ENCODE data around the gene KRTAP1-4.
"Not testable (repeated sequence)": the region's sequence is repeated elsewhere in the genome, so short reads cannot be mapped to it uniquely, and the experiment has no call there.

KRTAP1-4 gene

GRCh38 chr17:41058741-41059140, 28.7 kb upstream of the KRTAP1-4 start:
- H3K4me3 Mint-ChIP-seq, result no peak overlapping the region
- H3K36me3 Mint-ChIP-seq (ENCODE audit: low read depth), result no peaks in the 10 kb centered on the region
- H3K9me3 Mint-ChIP-seq, result no peaks in the 10 kb centered on the region
- H3K27me3 Mint-ChIP-seq, result peaks cover 33% of the 10 kb centered on the region
- H3K27ac Mint-ChIP-seq, result no peak overlapping the region
- ATAC-seq (no peak), DNase-seq (no peak)
- no peaks in the 10 kb centered on the region for H3K4me1 Mint-ChIP-seq

GRCh38 chr17:41057547-41057946, 27.6 kb upstream of the KRTAP1-4 start:
- H3K36me3 Mint-ChIP-seq (ENCODE audit: low read depth), result no peaks in the 10 kb centered on the region
- no peak for ATAC-seq
- no peak overlapping the region for H3K27ac Mint-ChIP-seq
- H3K9me3 Mint-ChIP-seq, result no peaks in the 10 kb centered on the region
- DNase-seq, result no peak
- no peaks in the 10 kb centered on the region for H3K4me1 Mint-ChIP-seq
- H3K27me3 Mint-ChIP-seq, result peaks cover 33% of the 10 kb centered on the region
- H3K4me3 Mint-ChIP-seq, result no peak overlapping the region

GRCh38 chr17:41055130-41055529, 25.1 kb upstream of the KRTAP1-4 start, which contains the start of gene KRTAP2-2:
KRTAP2-2 (minus strand) TSS chr17:41055230; CDS start chr17:41055211, 19 bp downstream.
- not testable (repeated sequence) for H3K9me3 Mint-ChIP-seq; H3K4me1 Mint-ChIP-seq; DNase-seq; H3K36me3 Mint-ChIP-seq (ENCODE audit: low read depth); H3K4me3 Mint-ChIP-seq; ATAC-seq; H3K27ac Mint-ChIP-seq
- peaks cover 23% of the 10 kb centered on the region for H3K27me3 Mint-ChIP-seq

GRCh38 chr17:41054556-41054955, 24.6 kb upstream of the KRTAP1-4 start:
- not testable (repeated sequence) for H3K4me3 Mint-ChIP-seq; H3K36me3 Mint-ChIP-seq (ENCODE audit: low read depth); DNase-seq; H3K27ac Mint-ChIP-seq; H3K4me1 Mint-ChIP-seq; H3K9me3 Mint-ChIP-seq; ATAC-seq
- peaks cover 21% of the 10 kb centered on the region for H3K27me3 Mint-ChIP-seq

GRCh38 chr17:41054025-41054424, 24.0 kb upstream of the KRTAP1-4 start:
- ATAC-seq (no peak), DNase-seq (no peak)
- no peak overlapping the region for H3K4me3 Mint-ChIP-seq
- no peak overlapping the region for H3K27ac Mint-ChIP-seq
- H3K4me1 Mint-ChIP-seq, result no peaks in the 10 kb centered on the region
- H3K9me3 Mint-ChIP-seq, result no peaks in the 10 kb centered on the region
- H3K27me3 Mint-ChIP-seq, result peaks cover 19% of the 10 kb centered on the region
- no peaks in the 10 kb centered on the region for H3K36me3 Mint-ChIP-seq (ENCODE audit: low read depth)

GRCh38 chr17:41052566-41052965, 22.6 kb upstream of the KRTAP1-4 start:
- no peak for DNase-seq
- no peaks in the 10 kb centered on the region for H3K4me1 Mint-ChIP-seq
- H3K9me3 Mint-ChIP-seq, result no peaks in the 10 kb centered on the region
- H3K27me3 Mint-ChIP-seq, result peaks cover 10% of the 10 kb centered on the region
- H3K36me3 Mint-ChIP-seq (ENCODE audit: low read depth), result no peaks in the 10 kb centered on the region
- H3K27ac Mint-ChIP-seq, result no peak overlapping the region
- no peak overlapping the region for H3K4me3 Mint-ChIP-seq
- ATAC-seq, result no peak

- peaks cover 13% of the 10 kb centered on the region for H3K27me3 Mint-ChIP-seq
- no peak for ATAC-seq
Observed at GRCh38 chr17:41049110-41049509, 19.1 kb upstream of the KRTAP1-4 start.

GRCh38 chr17:41048441-41048840, 18.4 kb upstream of the KRTAP1-4 start:
- H3K36me3 Mint-ChIP-seq (ENCODE audit: low read depth), result no peaks in the 10 kb centered on the region
- H3K27ac Mint-ChIP-seq, result no peak overlapping the region
- peaks cover 4% of the 10 kb centered on the region for H3K9me3 Mint-ChIP-seq
- peaks cover 13% of the 10 kb centered on the region for H3K27me3 Mint-ChIP-seq
- no peak for ATAC-seq
- H3K4me3 Mint-ChIP-seq, result no peak overlapping the region
- peaks cover 5% of the 10 kb centered on the region for H3K4me1 Mint-ChIP-seq
- no peak for DNase-seq

More at GRCh38 chr17:41049110-41049509, 19.1 kb upstream of the KRTAP1-4 start:
- Mint-ChIP-seq H3K36me3 (ENCODE audit: low read depth) (no peaks in the 10 kb centered on the region), H3K4me1 (peaks cover 3% of the 10 kb centered on the region), H3K27ac (no peak overlapping the region), H3K4me3 (no peak overlapping the region), H3K9me3 (no peaks in the 10 kb centered on the region)
- no peak for DNase-seq

- not testable (repeated sequence) for H3K36me3 Mint-ChIP-seq (ENCODE audit: low read depth); H3K27ac Mint-ChIP-seq; ATAC-seq; H3K4me1 Mint-ChIP-seq; DNase-seq; H3K4me3 Mint-ChIP-seq
- Mint-ChIP-seq H3K27me3 (peaks cover 13% of the 10 kb centered on the region), H3K9me3 (peaks cover 11% of the 10 kb centered on the region)
Observed at GRCh38 chr17:41046735-41047465, 16.9 kb upstream of the KRTAP1-4 start, which contains the start of gene KRTAP2-1. KRTAP2-1 (minus strand) TSS chr17:41047316; CDS start chr17:41047267, 49 bp downstream.

- peaks cover 11% of the 10 kb centered on the region for H3K27me3 Mint-ChIP-seq
- no peak overlapping the region for H3K27ac Mint-ChIP-seq
- H3K9me3 Mint-ChIP-seq, result peaks cover 11% of the 10 kb centered on the region
- H3K36me3 Mint-ChIP-seq (ENCODE audit: low read depth), result no peaks in the 10 kb centered on the region
- peaks cover 5% of the 10 kb centered on the region for H3K4me1 Mint-ChIP-seq
- DNase-seq, result no peak
- no peak overlapping the region for H3K4me3 Mint-ChIP-seq
- ATAC-seq, result no peak
Observed at GRCh38 chr17:41042953-41043352, 13.0 kb upstream of the KRTAP1-4 start.

- ATAC-seq; H3K36me3 Mint-ChIP-seq (ENCODE audit: low read depth); H3K4me3 Mint-ChIP-seq; H3K27ac Mint-ChIP-seq; H3K27me3 Mint-ChIP-seq; H3K4me1 Mint-ChIP-seq; DNase-seq: not testable (repeated sequence)
- peaks cover 11% of the 10 kb centered on the region for H3K9me3 Mint-ChIP-seq
Observed at GRCh38 chr17:41040783-41041571, 11.0 kb upstream of the KRTAP1-4 start, which contains the start of gene KRTAP1-1. KRTAP1-1 (minus strand) TSS chr17:41041450; CDS start chr17:41041397, 53 bp downstream.

GRCh38 chr17:41037853-41038350, 7.9 kb upstream of the KRTAP1-4 start:
- no peaks in the 10 kb centered on the region for H3K4me1 Mint-ChIP-seq
- H3K36me3 Mint-ChIP-seq (ENCODE audit: low read depth), result no peaks in the 10 kb centered on the region
- ATAC-seq, result no peak
- H3K27me3 Mint-ChIP-seq, result no peaks in the 10 kb centered on the region
- no peak overlapping the region for H3K27ac Mint-ChIP-seq
- no peak overlapping the region for H3K4me3 Mint-ChIP-seq
- no peak for DNase-seq
- H3K9me3 Mint-ChIP-seq, result peaks cover 5% of the 10 kb centered on the region

GRCh38 chr17:41034346-41034935, 4.4 kb upstream of the KRTAP1-4 start, which contains the start of gene KRTAP1-3:
KRTAP1-3 (minus strand) TSS chr17:41034874; CDS start chr17:41034821, 53 bp downstream.
- H3K36me3 Mint-ChIP-seq (ENCODE audit: low read depth); DNase-seq; H3K27me3 Mint-ChIP-seq; H3K4me3 Mint-ChIP-seq; H3K4me1 Mint-ChIP-seq; H3K27ac Mint-ChIP-seq; ATAC-seq; H3K9me3 Mint-ChIP-seq: not testable (repeated sequence)

GRCh38 chr17:41026715-41027471, 3.1 kb downstream of the KRTAP1-4 start, which contains the start of gene KRTAP1-5:
KRTAP1-5 (minus strand) TSS chr17:41027208; CDS start chr17:41027155, 53 bp downstream.
- Mint-ChIP-seq H3K4me3 (no peak within 1 kb of the TSS), H3K36me3 (ENCODE audit: low read depth) (no peaks in the 10 kb centered on the region), H3K9me3 (no peaks in the 10 kb centered on the region), H3K27me3 (peaks cover 21% of the 10 kb centered on the region), H3K27ac (no peak within 1 kb of the TSS), H3K4me1 (no peaks in the 10 kb centered on the region)
- DNase-seq, result no peak
- ATAC-seq, result no peak
